NOMO-1 treated with DMSO at 0.1 percent for 48 hours (cell line): Measurements from ENCODE around the gene ALDH1A3.
A peak's percentile ranks its signal among the peaks of the same experiment; 100 is the strongest.

Experiments
- DNase-seq: peaks from one replicate; lab custom pipeline; 2025; ENCODE audit not compliant: unreplicated experiment; lab: John Stamatoyannopoulos, UW

The ALDH1A3 gene

GRCh38 chr15:100923076-100923475, 43.4 kb downstream of the ALDH1A3 start:
- DNase-seq = no peak

- no peak for DNase-seq
These were observed 44.3 kb downstream of the ALDH1A3 start for GRCh38 chr15:100923902-100924301.

- no peak for DNase-seq
These were observed 44.8 kb downstream of the ALDH1A3 start for GRCh38 chr15:100924436-100924835.

- no peak for DNase-seq
These were observed 45.8 kb downstream of the ALDH1A3 start for GRCh38 chr15:100925480-100925879.

- no peak for DNase-seq
These were observed 46.6 kb downstream of the ALDH1A3 start for GRCh38 chr15:100926258-100926657.

- DNase-seq = no peak
These were observed 47.5 kb downstream of the ALDH1A3 start for GRCh38 chr15:100926971-100927756.

GRCh38 chr15:100928632-100929280, 49.1 kb downstream of the ALDH1A3 start:
- DNase-seq = no peak

- no peak for DNase-seq
These were observed 50.0 kb downstream of the ALDH1A3 start for GRCh38 chr15:100929641-100930042.

GRCh38 chr15:100930306-100930848, 50.7 kb downstream of the ALDH1A3 start:
- no peak for DNase-seq

GRCh38 chr15:100931143-100931890, 51.7 kb downstream of the ALDH1A3 start:
- no peak for DNase-seq

GRCh38 chr15:100932676-100933348, 53.2 kb downstream of the ALDH1A3 start:
- peak; percentile 77 for DNase-seq

GRCh38 chr15:100934166-100934565, 54.5 kb downstream of the ALDH1A3 start:
- no peak for DNase-seq

GRCh38 chr15:100934726-100935125, 55.1 kb downstream of the ALDH1A3 start:
- DNase-seq = peak; percentile 71

GRCh38 chr15:100937171-100937570, 57.5 kb downstream of the ALDH1A3 start:
- DNase-seq = peak; percentile 26

GRCh38 chr15:100939791-100940190, 60.2 kb downstream of the ALDH1A3 start:
- peak; percentile 76 for DNase-seq

GRCh38 chr15:100940767-100941379, 61.2 kb downstream of the ALDH1A3 start:
- DNase-seq = peak; percentile 97

- DNase-seq = no peak
These were observed 61.9 kb downstream of the ALDH1A3 start for GRCh38 chr15:100941536-100941935.

- no peak for DNase-seq
These were observed 63.2 kb downstream of the ALDH1A3 start for GRCh38 chr15:100942656-100943425.

- no peak for DNase-seq
These were observed 64.7 kb downstream of the ALDH1A3 start for GRCh38 chr15:100944244-100944895.
